GM18867 (cell line): ENCODE data around the gene GTF2IRD1.

Experiments used
- ATAC-seq: cut with Tn5 transposase; IDR thresholded peaks from one replicate; pipeline ENCODE4 v1.9.1; 2021; ENCODE audit warnings: mild to moderate bottlenecking, moderate library complexity; ENCODE audit not compliant: unreplicated experiment

Gene GTF2IRD1

GRCh38 chr7:74464931-74465886 lies 11.5 kb downstream of the GTF2IRD1 start:
- ATAC-seq = no peak

DNA sequence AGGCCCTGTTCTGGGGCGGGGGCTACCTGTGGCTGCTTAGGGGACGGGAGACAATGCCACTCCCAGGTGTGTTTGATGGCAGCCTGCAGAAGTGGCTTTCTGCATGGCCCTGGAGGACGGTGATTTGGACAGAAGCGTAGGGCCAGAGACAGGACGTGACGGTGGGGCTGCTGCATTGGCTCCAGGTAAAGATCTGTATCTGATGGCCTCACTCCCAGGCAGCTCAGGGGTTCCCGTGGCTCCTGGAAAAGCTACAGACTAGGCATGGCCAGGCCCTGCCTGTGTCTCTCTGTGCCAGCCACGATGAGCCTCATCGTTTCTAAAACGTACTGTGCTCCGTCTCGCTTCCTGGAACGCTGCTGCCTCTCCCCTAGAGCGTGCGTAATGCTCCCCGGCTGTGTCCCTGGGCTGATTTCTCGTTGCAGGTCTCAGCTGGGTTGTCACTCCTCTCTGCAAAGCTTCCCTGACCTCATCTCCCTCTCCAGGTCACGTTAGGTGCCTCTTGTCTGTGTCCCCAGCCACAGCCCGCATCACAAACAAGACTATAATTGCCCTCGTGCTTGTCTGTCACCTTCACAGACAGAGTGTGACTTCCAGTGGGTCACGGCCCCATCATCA lies 12.6 kb downstream of the GTF2IRD1 start:
- no peak for ATAC-seq

GRCh38 chr7:74467876-74468275 lies 14.2 kb downstream of the GTF2IRD1 start:
- ATAC-seq = no peak

GRCh38 chr7:74470504-74470903 lies 16.8 kb downstream of the GTF2IRD1 start:
- ATAC-seq = no peak

GRCh38 chr7:74473116-74473515 lies 19.4 kb downstream of the GTF2IRD1 start:
- ATAC-seq = no peak

DNA sequence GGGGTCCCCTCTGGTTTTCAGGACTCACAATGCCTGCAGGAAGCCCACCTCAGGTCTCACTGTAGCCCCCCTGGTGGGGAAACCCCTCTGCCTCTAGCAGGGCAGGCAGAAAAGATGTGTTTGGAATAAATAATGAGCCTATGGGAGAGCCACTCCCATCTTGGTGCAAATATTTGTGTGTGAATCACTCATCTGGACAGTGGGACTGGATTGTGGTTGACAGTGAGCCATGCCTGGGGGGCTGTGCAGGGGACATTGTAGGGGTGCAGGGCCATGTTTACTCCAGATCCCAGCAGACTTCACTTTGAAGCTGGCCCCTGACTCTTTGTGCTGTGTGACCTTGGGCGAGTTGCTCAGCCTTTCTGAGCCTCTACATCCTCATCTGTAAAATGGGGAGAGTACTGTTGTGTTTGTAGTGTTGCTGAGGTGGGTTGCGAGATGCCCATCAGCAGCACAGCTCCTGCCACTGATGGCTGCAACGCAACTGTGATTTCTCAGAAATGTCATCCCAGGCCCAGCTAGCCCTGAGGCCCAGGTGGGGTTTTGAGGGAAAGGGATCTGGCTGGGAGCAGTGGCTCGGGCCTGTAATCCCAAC lies 20.7 kb downstream of the GTF2IRD1 start:
- ATAC-seq = no peak

GRCh38 chr7:74475243-74475986 lies 21.7 kb downstream of the GTF2IRD1 start:
- ATAC-seq = no peak

DNA sequence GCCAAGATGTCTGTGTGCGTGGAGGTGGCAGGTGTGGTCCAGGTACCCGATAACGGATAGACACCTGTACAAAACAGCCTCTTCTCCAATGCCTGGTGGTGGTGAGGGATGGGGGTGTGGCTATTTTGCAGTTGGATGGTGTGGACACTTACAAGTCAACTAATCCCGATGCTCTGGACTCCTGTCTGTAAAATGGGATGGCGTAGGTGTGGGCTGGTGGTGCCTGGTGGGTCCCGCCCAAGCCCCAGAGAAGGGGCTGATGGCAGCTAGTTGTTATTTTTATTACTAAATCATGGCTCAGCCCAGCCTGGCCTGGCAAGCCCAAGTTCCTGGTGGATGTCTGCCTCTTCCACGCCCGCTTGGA lies 22.3 kb downstream of the GTF2IRD1 start:
- no peak for ATAC-seq

GRCh38 chr7:74476626-74477025 lies 22.9 kb downstream of the GTF2IRD1 start:
- no peak for ATAC-seq

DNA sequence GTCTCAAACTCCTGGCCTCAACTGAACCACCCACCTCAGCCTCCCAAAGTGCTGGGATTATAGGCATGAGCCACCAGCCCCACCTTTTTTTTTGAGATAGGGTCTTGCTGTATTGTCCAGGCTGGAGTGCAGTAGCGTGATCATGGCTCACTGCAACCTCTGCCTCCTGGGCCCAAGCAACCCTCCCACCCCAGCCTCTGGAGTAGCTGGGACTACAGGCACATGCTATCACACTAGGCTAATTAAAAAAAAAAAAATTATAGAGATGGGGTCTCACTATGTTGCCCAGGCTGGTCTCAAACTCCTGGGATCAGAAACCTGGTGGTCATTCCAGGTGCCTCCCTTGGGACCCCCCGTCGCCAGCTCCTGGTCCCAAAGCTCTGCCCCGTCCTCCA lies 25.0 kb downstream of the GTF2IRD1 start:
- no peak for ATAC-seq

- ATAC-seq = no peak
These were observed 25.5 kb downstream of the GTF2IRD1 start for GRCh38 chr7:74479066-74479781.

DNA sequence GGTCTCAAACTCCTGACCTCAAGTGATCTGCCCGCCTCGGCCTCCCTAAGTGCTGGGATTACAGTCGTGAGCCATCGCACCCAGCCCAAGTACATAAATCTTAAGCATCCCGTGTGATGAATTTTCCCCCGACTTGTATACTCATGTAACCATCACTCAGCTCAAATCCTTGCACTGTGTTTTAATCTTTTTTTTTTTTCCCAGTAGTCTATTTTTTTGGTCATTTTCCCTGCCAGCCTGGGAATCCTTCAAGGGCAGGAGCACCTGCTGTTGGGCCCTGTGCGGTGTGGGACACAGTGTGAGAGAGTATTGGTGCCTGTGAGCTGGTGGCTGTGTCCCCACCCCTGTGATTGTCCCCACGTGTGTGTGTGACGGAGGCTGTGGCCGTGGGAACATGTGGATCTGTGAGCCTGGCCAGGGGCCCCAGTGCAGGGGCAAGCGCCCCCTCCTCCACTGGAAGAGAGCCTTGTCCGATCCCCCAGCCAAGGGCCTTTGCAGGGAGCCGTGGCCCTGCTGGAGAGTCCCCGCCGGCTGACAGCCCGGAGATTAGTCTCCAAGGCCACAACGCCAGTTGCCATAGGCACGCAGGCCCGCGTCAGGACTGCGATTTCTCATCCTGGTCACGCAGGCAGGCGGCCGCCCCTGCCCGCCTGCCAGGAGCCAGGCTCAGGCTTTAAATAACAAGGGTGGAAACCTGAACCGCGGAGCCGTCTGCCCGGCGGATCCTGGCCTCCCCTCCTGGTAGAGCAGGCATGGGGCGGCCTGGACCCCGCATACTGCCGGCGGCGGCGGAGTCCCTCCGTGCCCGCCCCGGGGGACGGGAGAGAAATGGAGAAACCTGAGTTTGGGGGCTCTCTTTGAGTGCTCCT lies 26.5 kb downstream of the GTF2IRD1 start:
- no peak for ATAC-seq

DNA sequence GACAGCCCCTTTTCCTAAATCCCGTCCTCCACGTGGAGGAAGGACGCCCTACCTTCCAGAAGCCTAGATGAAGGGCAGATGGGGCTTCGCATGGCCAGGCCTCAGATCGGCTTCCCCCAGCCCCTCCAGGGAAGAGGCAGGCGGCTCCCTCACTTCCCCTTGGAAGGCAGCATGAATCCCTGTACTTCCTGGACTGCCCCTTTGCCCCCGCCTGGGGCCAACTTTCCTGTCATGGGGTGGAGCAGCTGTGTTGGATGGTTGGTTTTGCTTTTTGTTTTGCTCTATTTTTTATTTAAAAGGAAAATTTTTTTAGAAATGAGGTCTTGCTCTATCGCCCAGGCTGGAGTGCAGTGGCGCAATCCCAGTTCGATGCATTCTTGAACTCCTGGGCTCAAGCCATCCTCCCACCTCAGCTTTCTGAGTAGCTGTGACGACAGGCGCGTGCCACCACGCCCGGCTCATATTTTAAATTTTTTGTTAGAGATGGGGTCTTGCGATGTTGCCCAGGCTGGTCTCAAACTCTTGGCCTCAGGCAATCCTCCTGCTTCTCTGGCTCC lies 27.2 kb downstream of the GTF2IRD1 start:
- ATAC-seq = no peak

- no peak for ATAC-seq
These were observed 27.9 kb downstream of the GTF2IRD1 start for GRCh38 chr7:74481458-74482196.

DNA sequence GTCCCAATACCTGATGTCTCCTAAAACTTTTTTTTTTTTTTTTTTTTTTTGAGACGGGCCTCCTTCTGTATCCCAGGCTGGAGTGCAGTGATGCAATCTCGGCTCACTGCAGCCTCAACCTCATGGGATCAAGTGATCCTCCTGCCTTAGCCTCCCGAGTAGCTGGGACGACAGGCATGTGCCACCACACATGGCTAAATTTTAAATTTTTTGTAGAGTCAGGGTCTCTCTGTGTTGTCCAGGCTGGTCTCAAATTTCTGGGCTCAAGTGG lies 28.4 kb downstream of the GTF2IRD1 start:
- no peak for ATAC-seq

GRCh38 chr7:74482629-74483401 lies 29.1 kb downstream of the GTF2IRD1 start:
- ATAC-seq = no peak

DNA sequence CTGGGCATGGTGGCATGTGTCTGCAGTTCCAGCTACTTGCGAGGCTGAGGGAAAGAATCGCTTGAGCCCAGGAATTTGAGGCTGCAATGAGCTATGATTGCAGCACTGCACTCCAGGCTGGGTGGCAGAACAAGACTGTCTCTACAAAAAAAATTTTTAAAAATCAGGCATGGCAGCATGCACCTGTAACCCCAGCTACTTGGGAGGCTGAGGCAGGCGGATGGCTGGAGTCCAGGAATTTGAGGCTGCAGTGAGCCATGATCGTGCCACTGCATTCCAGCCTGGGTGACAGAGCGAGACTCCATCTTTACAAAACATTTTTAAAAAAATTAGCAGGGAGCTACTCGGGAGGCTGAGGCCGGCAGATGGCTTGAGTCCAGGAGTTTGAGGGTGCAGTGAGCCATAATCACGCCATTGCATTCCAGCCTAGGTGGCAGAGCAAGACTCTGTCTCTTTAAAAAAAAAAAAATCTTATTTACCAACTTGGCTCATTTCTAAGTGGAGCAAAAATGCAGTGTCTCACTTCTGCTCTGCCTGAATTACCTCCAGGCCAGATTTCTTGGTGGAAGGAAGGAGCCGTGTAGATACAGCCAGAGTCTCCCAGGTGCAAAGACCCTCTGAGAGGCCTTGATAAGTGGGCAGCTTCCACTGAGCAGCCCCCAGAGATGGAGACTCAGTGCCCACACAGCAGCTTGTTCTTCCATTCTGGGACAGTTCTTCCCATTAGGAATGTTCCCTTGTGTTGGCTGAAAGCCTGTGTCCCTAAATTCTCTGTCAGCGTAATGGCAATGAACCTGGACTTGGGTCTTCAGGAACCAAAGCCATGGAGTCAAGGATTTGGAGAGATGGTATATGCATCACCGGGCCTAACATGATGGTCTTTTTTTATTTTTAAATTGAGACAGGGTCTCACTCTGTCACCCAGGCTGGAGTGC lies 30.0 kb downstream of the GTF2IRD1 start:
- ATAC-seq = no peak
